ENCODE results near the gene NRN1L.
"Not testable (repeated sequence)": the region's sequence is repeated elsewhere in the genome, so short reads cannot be mapped to it uniquely, and the experiment has no call there.

Gene NRN1L

GRCh38 chr16:67861877-67862276 lies 22.8 kb upstream of the NRN1L start:
- no peak for FAIRE-seq

- FAIRE-seq: no peak
Observed at GRCh38 chr16:67862623-67863583, 21.8 kb upstream of the NRN1L start.

GRCh38 chr16:67864044-67864443 lies 20.6 kb upstream of the NRN1L start:
- not testable (repeated sequence) for FAIRE-seq

- FAIRE-seq: no peak
Observed at GRCh38 chr16:67864594-67864993, 20.1 kb upstream of the NRN1L start.

GRCh38 chr16:67865318-67865717 lies 19.4 kb upstream of the NRN1L start:
- FAIRE-seq: no peak

- FAIRE-seq: no peak
Observed at GRCh38 chr16:67868290-67868689, 16.4 kb upstream of the NRN1L start.

GRCh38 chr16:67869653-67870052 lies 15.0 kb upstream of the NRN1L start:
- FAIRE-seq: no peak

- no peak for FAIRE-seq
Observed at GRCh38 chr16:67871256-67871655, 13.4 kb upstream of the NRN1L start.

GRCh38 chr16:67872131-67872630 lies 12.5 kb upstream of the NRN1L start:
- FAIRE-seq: no peak

GRCh38 chr16:67872631-67873434 lies 11.9 kb upstream of the NRN1L start, which contains the start of gene EDC4:
Gene EDC4 (plus strand): TSS chr16:67873052. CDS start chr16:67873262, 210 bp downstream.
- FAIRE-seq: no peak

- FAIRE-seq: no peak
Observed at GRCh38 chr16:67873435-67874370, 11.0 kb upstream of the NRN1L start.

GRCh38 chr16:67874372-67874771 lies 10.3 kb upstream of the NRN1L start:
- no peak for FAIRE-seq

- FAIRE-seq: no peak
Observed at GRCh38 chr16:67877064-67877463, 7.6 kb upstream of the NRN1L start.

- no peak for FAIRE-seq
Observed at GRCh38 chr16:67878232-67878631, 6.5 kb upstream of the NRN1L start.

GRCh38 chr16:67878846-67879245 lies 5.8 kb upstream of the NRN1L start:
- no peak for FAIRE-seq

GRCh38 chr16:67879462-67879861 lies 5.2 kb upstream of the NRN1L start:
- no peak for FAIRE-seq

- FAIRE-seq: no peak
Observed at GRCh38 chr16:67879936-67880335, 4.7 kb upstream of the NRN1L start.

- FAIRE-seq: no peak
Observed at GRCh38 chr16:67880584-67880983, 4.1 kb upstream of the NRN1L start.

- FAIRE-seq: no peak
Observed at GRCh38 chr16:67881621-67882161, 3.0 kb upstream of the NRN1L start.

GRCh38 chr16:67882374-67883145 lies 2.1 kb upstream of the NRN1L start:
- no peak for FAIRE-seq
